SK-N-SH (cell line): ENCODE results near the gene CEP70. TPM values are rescaled to one million over a fixed set of nuclear protein-coding genes. Genes with fewer than 3 reads are reported as not detected.
"Not testable (repeated sequence)": the region's sequence is repeated elsewhere in the genome, so short reads cannot be mapped to it uniquely, and the experiment has no call there.

ENCODE experiments used
- CTCF ChIA-PET: fragments of 300-600, 350-600 bp; formaldehyde crosslinking; extraction: SDS; loops from one replicate; lab custom pipeline; 2021; lab: Yijun Ruan, JAX
- POLR2A ChIA-PET: fragments of 350-600 bp; sonication (Branson Sonifier 250); formaldehyde crosslinking; extraction: SDS; loops from one replicate; lab custom pipeline; 2020; ENCODE audit warnings: antibody characterized with exemption, inconsistent platforms; lab: Yijun Ruan, JAX
- DNase-seq: peaks from one replicate; pipeline ENCODE4 v3.0.0; 2012
- H2AFZ ChIP-seq: fragments of 200-600 bp; sonication (generic); 2 replicates; pipeline ENCODE4 v1.8.1; 2016; ENCODE audit warnings: antibody characterized with exemption, mild to moderate bottlenecking, low read depth
- H3F3A ChIP-seq: fragments of 200-600 bp; sonication (generic); replicated peaks from 2 replicates; pipeline ENCODE3; 2016; ENCODE audit warnings: antibody characterized with exemption, mild to moderate bottlenecking; ENCODE audit not compliant: insufficient read depth
- H3K27ac ChIP-seq, 2 experiments: fragments of 200-500 bp in 1 of 2; fragments of 200-600 bp in 1 of 2; sonication (Bioruptor generic) in 1 of 2; sonication (generic), shearing (Covaris generic) in 1 of 2; 2 replicates each; pipeline versions ENCODE4 v1.5.1 to v1.6.1; 2014 to 2016; ENCODE audit warnings: low read depth in 2 of 2, inconsistent platforms in 1 of 2, low read length in 1 of 2, mild to moderate bottlenecking in 1 of 2, mixed read lengths in 1 of 2
- H3K27me3 ChIP-seq: fragments of 200-600 bp; sonication (generic), shearing (Covaris generic); 2 replicates; pipeline ENCODE4 v1.6.1; 2016; ENCODE audit warnings: mixed run types; ENCODE audit not compliant: insufficient read depth
- H3K36me3 ChIP-seq, 2 experiments: fragments of 200-500 bp in 1 of 2; fragments of 200-600 bp in 1 of 2; sonication (Bioruptor generic) in 1 of 2; sonication (generic) in 1 of 2; replicated peaks in 1 of 2; 2 replicates each; pipeline versions ENCODE3 to v1.5.1; 2014 to 2016; ENCODE audit warnings: low read length in 1 of 2, mild to moderate bottlenecking in 1 of 2; ENCODE audit not compliant: insufficient read depth in 2 of 2, control insufficient read depth in 1 of 2
- H3K4me1 ChIP-seq, 2 experiments: fragments of 200-500 bp in 1 of 2; fragments of 200-600 bp in 1 of 2; sonication (Bioruptor generic) in 1 of 2; sonication (generic), shearing (Covaris generic) in 1 of 2; 2 replicates each; pipeline versions ENCODE4 v1.5.1 to v1.6.1; 2014 to 2016; ENCODE audit warnings: low read depth in 1 of 2, low read length in 1 of 2, mixed run types in 1 of 2; ENCODE audit not compliant: insufficient read depth in 2 of 2, control insufficient read depth in 1 of 2
- H3K4me2 ChIP-seq: fragments of 200-600 bp; sonication (generic), shearing (Covaris generic); 2 replicates; pipeline ENCODE4 v1.6.1; 2017; ENCODE audit warnings: mixed run types
- H3K4me3 ChIP-seq, 2 experiments: fragments of 200-500 bp in 1 of 2; fragments of 200-600 bp in 1 of 2; sonication (Bioruptor generic) in 1 of 2; sonication (generic), shearing (Covaris generic) in 1 of 2; 2 replicates each; pipeline versions ENCODE4 v1.5.1 to v1.8.1; 2014 to 2016; ENCODE audit warnings: low read depth in 2 of 2, inconsistent platforms in 1 of 2, low read length in 1 of 2, mild to moderate bottlenecking in 1 of 2, mixed read lengths in 1 of 2, moderate library complexity in 1 of 2
- H3K79me2 ChIP-seq: fragments of 200-600 bp; sonication (generic); 2 replicates; pipeline ENCODE4 v1.8.1; 2017; ENCODE audit warnings: mild to moderate bottlenecking; ENCODE audit not compliant: insufficient read depth
- H3K9ac ChIP-seq: fragments of 200-600 bp; sonication (generic); 2 replicates; pipeline ENCODE4 v1.6.1; 2017; ENCODE audit warnings: mixed run types
- H3K9me2 ChIP-seq: fragments of 200-600 bp; sonication (generic); 2 replicates; pipeline ENCODE4 v1.6.1; 2017; ENCODE audit warnings: mixed run types
- H3K9me3 ChIP-seq: fragments of 200-600 bp; sonication (generic); 2 replicates; pipeline ENCODE4 v1.6.1; 2017; ENCODE audit warnings: mixed run types, mild to moderate bottlenecking, moderate library complexity
- H4K20me1 ChIP-seq: fragments of 200-600 bp; sonication (generic); 2 replicates; pipeline ENCODE4 v1.6.1; 2017; ENCODE audit warnings: mild to moderate bottlenecking, mixed run types; ENCODE audit not compliant: insufficient read depth
- CTCF ChIP-seq: fragments of 200-600 bp; sonication (generic); IDR thresholded peaks from 2 replicates; pipeline ENCODE4 v1.6.1; 2017; ENCODE audit warnings: antibody characterized with exemption, mild to moderate bottlenecking, moderate library complexity
- FOSL2 ChIP-seq: IDR thresholded peaks from 2 replicates; pipeline ENCODE4 v1.4.0; 2012; ENCODE audit warnings: low read depth, mild to moderate bottlenecking, moderate library complexity, borderline replicate concordance
- FOXM1 ChIP-seq: IDR thresholded peaks from 2 replicates; pipeline ENCODE4 v1.4.0; 2012; ENCODE audit warnings: low read depth, mild to moderate bottlenecking
- MAX ChIP-seq: IDR thresholded peaks from 2 replicates; pipeline ENCODE4 v1.4.0; 2012; ENCODE audit warnings: low read depth
- MEF2A ChIP-seq: IDR thresholded peaks from 2 replicates; pipeline ENCODE4 v1.4.0; 2012; ENCODE audit warnings: low read depth, borderline replicate concordance
- MXI1 ChIP-seq: IDR thresholded peaks from 2 replicates; pipeline ENCODE4 v1.6.1; 2012; ENCODE audit warnings: mild to moderate bottlenecking, low read depth, low read length, improper control_type of control experiment
- POLR2AphosphoS5 ChIP-seq: IDR thresholded peaks from 2 replicates; pipeline ENCODE4 v1.6.1; 2012; ENCODE audit warnings: low read depth, low read length
- RCOR1 ChIP-seq: fragments of 150-350 bp; IDR thresholded peaks from 2 replicates; pipeline ENCODE4 v1.6.1; 2017; ENCODE audit warnings: antibody characterized with exemption, low read length
- REST ChIP-seq: IDR thresholded peaks from 2 replicates; pipeline ENCODE4 v1.6.1; 2012; ENCODE audit warnings: mild to moderate bottlenecking, low read depth, low read length, moderate library complexity
- RXRA ChIP-seq: IDR thresholded peaks from 2 replicates; pipeline ENCODE4 v1.4.0; 2012; ENCODE audit warnings: low read depth, mild to moderate bottlenecking, borderline replicate concordance
- TAF1 ChIP-seq: IDR thresholded peaks from 2 replicates; pipeline ENCODE4 v1.6.1; 2012; ENCODE audit warnings: low read depth, mild to moderate bottlenecking, low read length, moderate library complexity, borderline replicate concordance
- USF2 ChIP-seq: fragments of 150-350 bp; IDR thresholded peaks from 2 replicates; pipeline ENCODE4 v1.6.1; 2017; ENCODE audit warnings: antibody characterized with exemption, low read length, low read depth, borderline replicate concordance
- WGBS: methylation state at CpG from one replicate; pipeline ENCODE4 v1.1.6; 2017; ENCODE audit warnings: low lambda C conversion rate; 5-methylcytosine and 5-hydroxymethylcytosine counted together
- polyA plus RNA-seq, 3 experiments: library from polyadenylated mRNA; depleted of rRNA; stranded (reverse); fragments of >200 nt; gene quantifications; 2 replicates each; pipeline ENCODE4 v1.2.3, GENCODE V29; 2012

The CEP70 gene
- polyA plus RNA-seq, 1 of the 3 experiments (the other 2 are of a cell fraction), result 3.7 TPM

- TF ChIP-seq REST (no peak), CTCF (no peak), RCOR1 (no peak), MEF2A (no peak), RXRA (no peak), MXI1 (no peak), MAX (no peak)
- TF ChIP-seq, all 33 proteins: peak for 0
Measured at GRCh38 chr3:138539352-138539751, 54.7 kb downstream of the CEP70 start (continued).

- H3K9ac ChIP-seq, DNase-seq, H3K27ac ChIP-seq, H3K9me3 ChIP-seq, H3K27me3 ChIP-seq, H3K9me2 ChIP-seq, H3K4me1 ChIP-seq, H3K4me3 ChIP-seq, H3K79me2 ChIP-seq, H2AFZ ChIP-seq, H4K20me1 ChIP-seq, CTCF ChIA-PET, H3K36me3 ChIP-seq, POLR2A ChIA-PET, H3F3A ChIP-seq, H3K4me2 ChIP-seq: not testable (repeated sequence)
- 93% methylated on average over 14 of the region's 23 CpGs for WGBS
Measured at GRCh38 chr3:138521445-138521844, 72.6 kb downstream of the CEP70 start.

GRCh38 chr3:138513090-138513843, 80.8 kb downstream of the CEP70 start:
- Histone ChIP-seq H3K9me2 (no peaks in the 10 kb centered on the region), H2AFZ (no peak overlapping the region), H3K4me1 (peaks cover 0 to 3% of the 10 kb centered on the region in 2 experiments; a peak in 1 of 4 replicates), H3K79me2 (no peaks in the 10 kb centered on the region), H3K4me2 (no peak overlapping the region), H3K27ac (no peak overlapping the region), H3K36me3 (no peaks in the 10 kb centered on the region), H3K27me3 (no peaks in the 10 kb centered on the region), H3K4me3 (no peak overlapping the region), H3K9ac (no peak overlapping the region), H3F3A (no peaks in the 10 kb centered on the region), H4K20me1 (no peaks in the 10 kb centered on the region), H3K9me3 (no peaks in the 10 kb centered on the region)
- 85% methylated on average over 2 of the region's 2 CpGs for WGBS
- ChIA-PET POLR2A (no interaction called here), CTCF (interaction anchor here (1.1 to 1.8 kb wide), 4 partner anchors 12 to 403 kb away, joined by 3 to 8 read pairs (median 4); no protein-coding TSS in a partner anchor)
- no peak for DNase-seq
- TF ChIP-seq POLR2AphosphoS5 (no peak), MAX (no peak), USF2 (no peak), FOSL2 (no peak), RCOR1 (no peak), FOXM1 (no peak), TAF1 (no peak), REST (no peak)
